ENCODE data around the gene PPP2R1A.

PPP2R1A gene

DNA sequence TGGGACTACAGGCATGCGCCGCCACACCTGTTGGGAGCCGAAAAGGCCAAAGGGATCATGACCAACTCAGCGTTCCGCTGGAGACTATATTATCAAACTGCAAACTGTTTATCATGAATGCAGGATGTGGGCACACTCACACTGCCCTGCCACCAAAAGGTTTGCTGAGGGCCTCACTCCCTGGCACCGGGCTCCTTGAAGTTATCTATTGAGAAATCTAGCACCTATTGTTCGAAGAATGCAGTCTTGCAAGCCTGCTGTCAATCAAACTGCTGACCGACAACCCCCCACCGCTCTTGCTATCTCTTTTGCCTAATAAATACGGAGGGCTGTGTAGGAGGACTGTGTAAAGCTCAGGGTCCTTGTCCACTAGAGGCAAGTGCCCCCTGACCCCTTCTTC lies 13.3 kb upstream of the PPP2R1A start:
- Histone ChIP-seq H3K27ac (ENCODE audit: low read depth, low read length, poor library complexity, severe bottlenecking) (no peak overlapping the region), H3K4me3 (ENCODE audit: low read depth, low read length, poor library complexity, severe bottlenecking) (no peak overlapping the region), H3K9me2 (ENCODE audit: low read depth, low read length) (no peaks in the 10 kb centered on the region), H2AFZ (ENCODE audit: low read length) (no peak overlapping the region), H3K79me2 (ENCODE audit: insufficient read depth, low read length) (no peaks in the 10 kb centered on the region), H3F3A (ENCODE audit: insufficient read depth, low read length) (no peaks in the 10 kb centered on the region), H4K20me1 (ENCODE audit: insufficient read depth, low read length) (no peaks in the 10 kb centered on the region), H3K9me3 (ENCODE audit: low read length) (no peaks in the 10 kb centered on the region), H3K4me2 (ENCODE audit: low read length) (no peak overlapping the region), H3K4me1 (ENCODE audit: insufficient read depth, low read length, severe bottlenecking) (peaks cover 8% of the 10 kb centered on the region), H3K9ac (ENCODE audit: low read length) (no peak overlapping the region), H3K27me3 (ENCODE audit: insufficient read depth, low read length) (no peaks in the 10 kb centered on the region), H3K36me3 (ENCODE audit: insufficient read depth, low read length) (no peaks in the 10 kb centered on the region)
- TF ChIP-seq EZH2 (IDR thresholded peaks at IDR 0.05; ENCODE audit: borderline replicate concordance, low read length), result no peak
- TF ChIP-seq, protein P1, sequence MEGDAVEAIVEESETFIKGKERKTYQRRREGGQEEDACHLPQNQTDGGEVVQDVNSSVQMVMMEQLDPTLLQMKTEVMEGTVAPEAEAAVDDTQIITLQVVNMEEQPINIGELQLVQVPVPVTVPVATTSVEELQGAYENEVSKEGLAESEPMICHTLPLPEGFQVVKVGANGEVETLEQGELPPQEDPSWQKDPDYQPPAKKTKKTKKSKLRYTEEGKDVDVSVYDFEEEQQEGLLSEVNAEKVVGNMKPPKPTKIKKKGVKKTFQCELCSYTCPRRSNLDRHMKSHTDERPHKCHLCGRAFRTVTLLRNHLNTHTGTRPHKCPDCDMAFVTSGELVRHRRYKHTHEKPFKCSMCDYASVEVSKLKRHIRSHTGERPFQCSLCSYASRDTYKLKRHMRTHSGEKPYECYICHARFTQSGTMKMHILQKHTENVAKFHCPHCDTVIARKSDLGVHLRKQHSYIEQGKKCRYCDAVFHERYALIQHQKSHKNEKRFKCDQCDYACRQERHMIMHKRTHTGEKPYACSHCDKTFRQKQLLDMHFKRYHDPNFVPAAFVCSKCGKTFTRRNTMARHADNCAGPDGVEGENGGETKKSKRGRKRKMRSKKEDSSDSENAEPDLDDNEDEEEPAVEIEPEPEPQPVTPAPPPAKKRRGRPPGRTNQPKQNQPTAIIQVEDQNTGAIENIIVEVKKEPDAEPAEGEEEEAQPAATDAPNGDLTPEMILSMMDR (IDR thresholded peaks at IDR 0.05; ENCODE audit: low read length), result no peak

DNA sequence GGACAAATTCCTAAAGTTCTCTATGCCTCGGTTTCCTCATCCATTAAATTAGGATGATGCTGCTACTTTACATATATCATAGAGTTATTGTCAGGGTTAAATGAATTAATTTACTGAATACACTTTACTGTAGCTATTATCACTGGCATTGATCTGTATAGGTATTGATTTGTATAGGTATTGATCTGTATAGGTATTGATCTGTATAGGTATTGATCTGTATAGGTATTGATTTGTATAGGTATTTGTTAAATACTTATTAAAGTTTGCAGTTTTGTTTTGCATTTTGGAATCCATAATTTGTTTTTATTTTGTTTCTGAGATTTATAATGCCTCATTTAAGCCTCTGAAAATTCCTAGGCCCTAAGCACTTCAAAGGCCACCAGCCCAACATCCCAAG lies 2.4 kb upstream of the PPP2R1A start:
- Histone ChIP-seq H3K9ac (ENCODE audit: low read length) (no peak overlapping the region), H3K4me1 (ENCODE audit: insufficient read depth, low read length, severe bottlenecking) (peaks cover 24% of the 10 kb centered on the region), H3F3A (ENCODE audit: insufficient read depth, low read length) (no peaks in the 10 kb centered on the region), H3K27ac (ENCODE audit: low read depth, low read length, poor library complexity, severe bottlenecking) (no peak overlapping the region), H3K27me3 (ENCODE audit: insufficient read depth, low read length) (no peaks in the 10 kb centered on the region), H3K9me2 (ENCODE audit: low read depth, low read length) (no peaks in the 10 kb centered on the region), H2AFZ (ENCODE audit: low read length) (no peak overlapping the region), H4K20me1 (ENCODE audit: insufficient read depth, low read length) (no peaks in the 10 kb centered on the region), H3K79me2 (ENCODE audit: insufficient read depth, low read length) (peaks cover 20% of the 10 kb centered on the region), H3K9me3 (ENCODE audit: low read length) (no peaks in the 10 kb centered on the region), H3K36me3 (ENCODE audit: insufficient read depth, low read length) (peaks cover 11% of the 10 kb centered on the region), H3K4me3 (ENCODE audit: low read depth, low read length, poor library complexity, severe bottlenecking) (no peak overlapping the region), H3K4me2 (ENCODE audit: low read length) (no peak overlapping the region)
- TF ChIP-seq, protein P1 (IDR thresholded peaks at IDR 0.05; ENCODE audit: low read length), result no peak

DNA sequence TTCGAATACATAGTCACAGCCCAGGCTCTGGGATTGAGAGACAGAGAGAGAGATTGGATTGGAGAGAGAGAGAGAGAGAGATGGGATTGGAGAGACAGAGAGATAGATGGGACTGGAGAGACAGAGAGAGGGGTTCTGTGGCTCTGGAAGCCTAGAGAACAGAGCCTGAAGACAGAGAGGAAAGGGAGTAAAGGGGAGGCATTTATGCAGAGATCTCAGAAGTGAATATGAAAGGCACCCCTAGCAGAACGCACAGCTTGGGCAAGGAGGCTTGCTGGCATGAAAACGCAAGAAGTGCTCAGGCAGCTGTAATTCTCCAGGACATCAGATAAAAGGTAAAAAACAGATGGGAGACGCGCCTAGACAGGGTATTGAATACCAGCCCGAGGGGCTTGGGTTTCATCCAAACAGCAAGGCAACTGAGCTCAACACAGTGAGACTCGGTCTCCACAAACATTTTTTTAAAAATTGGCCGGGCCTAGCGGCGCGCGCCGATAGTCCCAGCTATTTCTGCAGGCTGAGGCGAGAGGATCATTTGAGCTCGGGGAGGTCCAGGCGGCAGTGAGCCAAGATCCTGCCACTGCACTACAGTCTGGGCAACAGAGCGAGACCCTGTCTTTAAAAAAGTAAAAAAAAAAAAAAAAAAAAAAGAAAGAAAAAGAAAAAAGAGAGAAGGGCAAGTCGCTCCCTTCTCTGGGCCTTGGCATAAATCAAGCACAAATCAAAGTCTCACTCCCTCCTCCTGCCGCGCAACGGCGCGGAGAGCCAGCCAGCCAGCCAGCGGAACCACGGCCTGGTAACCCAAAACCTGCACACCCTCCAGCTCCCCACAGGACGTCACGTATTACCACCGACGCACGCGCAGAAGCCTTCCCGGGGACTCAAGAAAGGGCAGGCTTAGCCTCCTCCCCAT lies 774 bp upstream of the PPP2R1A start:
- no peaks in the 10 kb centered on the region for H3K9me3 ChIP-seq (ENCODE audit: low read length)
- no peaks in the 10 kb centered on the region for H3K27me3 ChIP-seq (ENCODE audit: insufficient read depth, low read length)
- no peaks in the 10 kb centered on the region for H3F3A ChIP-seq (ENCODE audit: insufficient read depth, low read length)
- no peak for TF ChIP-seq EZH2 (IDR thresholded peaks at IDR 0.05; ENCODE audit: borderline replicate concordance, low read length)
- TF ChIP-seq, protein P1 (IDR thresholded peaks at IDR 0.05; ENCODE audit: low read length), result no peak
- H3K79me2 ChIP-seq (ENCODE audit: insufficient read depth, low read length), result peaks cover 34% of the 10 kb centered on the region
- peak overlapping the region; percentile 90 for H3K27ac ChIP-seq (ENCODE audit: low read depth, low read length, poor library complexity, severe bottlenecking)
- peaks cover 24% of the 10 kb centered on the region for H3K4me1 ChIP-seq (ENCODE audit: insufficient read depth, low read length, severe bottlenecking)
- peak overlapping the region; percentile 59 for H3K4me3 ChIP-seq (ENCODE audit: low read depth, low read length, poor library complexity, severe bottlenecking)
- peak overlapping the region; percentile 80 for H3K4me2 ChIP-seq (ENCODE audit: low read length)
- peak overlapping the region; percentile 78 for H3K9ac ChIP-seq (ENCODE audit: low read length)
- peaks cover 27% of the 10 kb centered on the region for H3K36me3 ChIP-seq (ENCODE audit: insufficient read depth, low read length)
- H2AFZ ChIP-seq (ENCODE audit: low read length), result 0 out of 2 replicates have a peak overlapping the region, but pooled peaks have one; percentile 7
- no peaks in the 10 kb centered on the region for H4K20me1 ChIP-seq (ENCODE audit: insufficient read depth, low read length)
- no peaks in the 10 kb centered on the region for H3K9me2 ChIP-seq (ENCODE audit: low read depth, low read length)

All from OCI-LY1 (cell line).